SW480 (cell line): ENCODE measurements around the gene CDH23.

ENCODE experiments used
- DNase-seq: peaks from one replicate; pipeline ENCODE4 v3.0.0-alpha.2; 2016; ENCODE audit warnings: low spot score

CDH23 gene

DNA sequence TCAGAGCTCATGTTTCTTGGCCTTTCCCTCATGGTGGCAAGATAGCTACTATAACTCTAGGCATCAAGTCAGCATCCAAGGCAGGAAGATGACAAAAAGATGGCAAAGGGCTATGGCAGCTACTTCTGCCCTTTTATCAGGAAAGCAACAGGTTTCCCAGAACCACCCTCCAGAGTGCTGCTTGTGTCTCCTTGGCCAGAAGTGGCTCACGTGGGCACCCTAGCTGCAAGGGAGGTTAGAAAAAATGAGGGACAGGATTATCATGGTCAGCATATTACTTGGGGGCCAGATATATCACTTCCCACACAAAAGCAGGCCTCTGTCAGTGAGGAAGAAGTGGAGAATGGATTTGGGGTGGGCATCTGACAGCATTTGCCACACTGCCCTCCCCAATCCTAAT is 347.1 kb downstream of the CDH23 start:
- DNase-seq: no peak

DNA sequence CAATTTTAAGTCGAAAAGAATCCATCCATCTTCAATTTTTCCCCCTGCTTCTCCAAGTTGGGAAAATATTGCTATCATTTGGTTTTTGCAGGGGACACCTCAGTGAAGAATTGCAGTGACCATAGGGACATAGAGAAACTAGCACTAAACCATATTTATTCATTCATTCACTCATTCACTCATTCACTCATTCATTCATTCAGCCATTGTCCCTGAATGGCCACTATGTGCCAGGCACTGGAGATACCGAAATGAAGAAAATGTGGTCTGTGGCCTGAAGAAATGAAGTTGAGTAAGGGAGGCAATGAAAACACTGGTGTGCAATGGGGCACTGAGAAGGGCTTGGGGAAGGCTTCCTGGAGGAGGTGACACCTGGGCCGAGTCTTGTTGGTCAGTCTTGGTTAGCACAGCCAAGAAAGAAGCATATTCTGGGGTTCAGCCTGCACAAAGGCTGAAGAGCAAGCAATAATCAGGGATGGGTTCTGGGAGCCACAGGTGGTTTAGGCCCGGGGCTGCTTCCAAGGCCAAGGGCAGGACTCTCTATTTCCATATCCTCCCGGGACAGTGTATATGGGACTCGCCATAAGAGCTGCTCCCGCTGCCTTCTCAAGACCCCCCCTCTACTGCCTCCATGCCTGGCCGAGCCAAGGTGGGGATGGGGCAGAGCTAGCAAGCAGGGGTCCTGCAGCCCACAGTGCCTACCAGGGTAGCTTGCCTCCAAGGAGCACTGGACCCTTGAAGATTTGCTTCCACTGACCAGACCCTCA is 348.4 kb downstream of the CDH23 start:
- DNase-seq: no peak

DNA sequence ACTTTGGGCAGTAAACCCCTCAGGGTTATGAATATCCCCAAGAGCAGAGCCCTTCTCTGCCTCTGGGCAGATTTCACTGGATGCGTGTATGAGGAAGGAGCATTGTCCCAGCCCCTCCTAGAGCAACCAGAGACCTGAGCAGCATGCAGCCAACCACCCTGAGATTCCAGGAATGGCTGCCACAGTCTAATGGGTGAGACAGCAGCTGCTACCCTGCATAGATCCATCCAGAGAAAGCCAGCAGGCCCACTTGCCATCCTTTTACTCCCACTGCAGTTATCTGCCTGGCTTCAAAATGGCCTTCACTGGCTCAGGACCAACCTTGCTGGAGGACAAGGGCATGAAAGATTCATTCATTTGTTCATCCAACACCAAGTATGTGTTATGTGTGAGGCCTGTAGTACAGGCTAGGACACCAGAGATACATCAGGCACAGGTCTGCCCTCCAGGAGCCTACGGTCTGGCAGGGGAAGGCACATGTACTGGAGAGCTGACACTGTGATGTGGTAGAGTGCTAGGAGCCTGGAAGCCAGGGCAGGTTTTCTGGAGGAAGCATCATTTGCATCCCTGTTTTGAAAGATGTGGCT is 349.0 kb downstream of the CDH23 start:
- DNase-seq: no peak

DNA sequence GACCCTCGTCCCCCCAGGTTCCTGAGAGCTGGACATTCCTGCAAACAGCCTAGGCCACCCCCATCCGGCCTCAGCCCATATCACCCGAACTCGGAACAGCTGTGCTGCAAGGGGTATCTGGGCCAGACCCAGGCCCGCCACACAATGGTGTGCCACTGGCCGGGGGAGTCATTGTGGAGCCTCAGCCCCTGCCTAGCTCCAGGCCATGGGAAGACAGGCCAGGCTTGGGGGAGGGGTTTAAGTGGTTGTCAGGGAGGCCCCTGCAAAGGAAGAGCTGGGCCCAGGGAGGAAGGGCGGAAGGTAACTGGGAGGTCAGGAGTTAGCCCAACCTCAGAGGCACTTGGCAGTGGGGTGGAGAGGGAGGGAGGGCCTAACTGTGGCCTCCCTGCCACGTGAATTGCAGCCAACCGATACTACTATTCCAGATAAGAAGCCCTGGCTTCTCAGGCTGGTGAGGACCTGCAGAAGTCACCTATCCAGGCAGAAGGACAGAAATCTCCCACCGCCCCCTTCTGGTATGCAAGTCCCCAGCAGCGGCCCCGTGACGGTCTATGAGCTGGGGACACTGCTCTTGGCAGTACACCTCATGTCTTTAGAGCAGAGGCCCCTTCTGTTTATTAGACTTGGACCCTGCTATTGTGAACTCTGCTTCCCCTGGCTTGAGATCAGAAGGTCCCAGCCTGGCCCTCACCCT is 349.8 kb downstream of the CDH23 start:
- DNase-seq: no peak

DNA sequence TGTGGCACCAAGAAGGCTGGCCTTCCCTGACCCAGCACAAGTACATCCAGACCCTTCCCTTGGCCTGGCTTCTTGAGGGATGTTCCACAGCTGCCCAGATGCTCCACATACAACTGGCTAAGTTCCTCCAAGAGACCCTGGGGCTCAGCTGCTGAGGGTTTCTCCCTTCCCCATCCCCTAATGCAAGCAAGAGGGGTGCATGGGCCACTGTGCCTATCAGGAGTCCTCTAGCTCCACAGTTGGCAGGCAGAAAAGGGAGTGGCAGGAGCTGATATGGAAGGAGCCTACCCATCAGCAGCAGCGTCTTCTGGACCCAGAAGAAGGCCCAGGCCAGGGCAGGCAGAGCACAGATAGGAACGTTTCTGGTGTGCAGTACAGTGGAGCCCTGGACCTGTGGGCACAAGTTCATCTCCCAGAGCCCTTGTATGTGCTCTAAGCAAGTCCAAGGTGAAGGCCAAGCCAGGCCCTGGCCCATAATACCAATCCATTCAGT is 350.4 kb downstream of the CDH23 start:
- no peak for DNase-seq

DNA sequence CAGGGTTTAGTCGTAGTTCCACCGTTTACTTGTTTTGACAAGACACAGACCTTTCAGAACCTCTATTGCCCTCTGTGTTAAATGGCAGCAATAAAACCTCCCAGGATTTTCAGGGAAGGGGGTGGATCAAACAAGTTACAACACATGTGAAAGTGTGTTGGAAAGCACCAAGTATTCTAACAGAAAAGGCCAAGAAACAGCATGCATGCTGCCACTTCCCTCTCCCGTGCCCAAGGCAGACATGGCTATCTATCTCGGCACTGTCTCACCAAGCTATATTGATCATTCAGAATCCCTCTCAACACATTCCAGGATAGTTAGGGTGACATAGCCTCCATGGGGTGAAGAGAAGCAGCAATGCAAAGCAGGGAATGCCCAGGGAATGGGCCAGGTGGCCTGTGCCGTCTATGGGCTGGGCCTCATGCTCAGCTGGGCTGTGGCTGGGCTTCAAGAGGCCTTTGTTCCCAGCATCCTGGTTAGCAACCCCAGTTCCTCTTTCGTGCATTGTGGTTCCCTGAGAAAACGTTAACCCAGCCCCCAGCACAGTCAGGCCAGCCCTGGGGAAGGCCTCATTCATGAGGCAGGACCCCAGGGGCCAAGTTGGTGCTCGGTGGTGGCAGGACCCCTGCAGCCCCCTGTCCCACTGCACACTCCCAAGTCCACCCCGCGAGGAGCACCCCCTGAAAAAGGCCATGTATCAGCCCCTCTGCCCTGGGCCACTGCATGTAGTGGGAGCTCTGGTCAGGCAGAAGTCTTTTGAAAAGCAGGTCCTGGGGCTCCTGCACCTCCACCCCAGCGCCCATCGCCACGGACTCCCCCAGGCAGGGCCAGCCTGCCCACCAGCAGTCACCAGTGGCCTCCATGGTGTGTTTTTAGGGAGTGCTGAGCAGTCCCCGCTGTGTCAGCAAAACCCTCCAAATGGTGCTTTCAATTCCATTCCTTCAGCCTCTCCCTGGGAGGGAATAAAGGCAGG is 351.1 kb downstream of the CDH23 start:
- no peak for DNase-seq

DNA sequence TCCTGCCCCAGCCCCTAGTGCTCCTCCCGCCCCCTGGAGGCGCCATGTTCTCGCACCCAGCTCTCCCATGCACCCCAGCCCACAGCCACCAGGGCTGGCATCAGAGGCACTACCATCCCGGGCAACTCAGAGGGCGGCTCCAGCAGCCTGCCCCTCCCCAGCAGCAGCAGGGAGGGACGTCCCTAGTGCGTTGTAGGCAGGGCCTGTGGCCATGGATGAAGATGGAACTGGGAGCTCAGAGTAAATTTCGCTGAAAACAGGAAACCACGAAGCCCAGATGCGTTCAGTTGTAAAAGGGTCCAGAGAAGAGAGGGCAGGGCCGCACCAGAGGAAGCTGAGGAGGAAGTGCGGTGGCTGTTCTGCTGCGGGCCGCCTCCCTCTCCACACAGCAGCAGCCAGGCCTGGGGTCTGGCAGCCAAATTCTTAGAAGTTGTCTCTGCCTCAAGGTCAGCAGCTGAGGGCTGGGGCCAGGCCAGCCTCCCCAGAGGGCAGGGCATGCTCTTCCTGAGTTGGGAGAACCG is 352.0 kb downstream of the CDH23 start:
- no peak for DNase-seq

DNA sequence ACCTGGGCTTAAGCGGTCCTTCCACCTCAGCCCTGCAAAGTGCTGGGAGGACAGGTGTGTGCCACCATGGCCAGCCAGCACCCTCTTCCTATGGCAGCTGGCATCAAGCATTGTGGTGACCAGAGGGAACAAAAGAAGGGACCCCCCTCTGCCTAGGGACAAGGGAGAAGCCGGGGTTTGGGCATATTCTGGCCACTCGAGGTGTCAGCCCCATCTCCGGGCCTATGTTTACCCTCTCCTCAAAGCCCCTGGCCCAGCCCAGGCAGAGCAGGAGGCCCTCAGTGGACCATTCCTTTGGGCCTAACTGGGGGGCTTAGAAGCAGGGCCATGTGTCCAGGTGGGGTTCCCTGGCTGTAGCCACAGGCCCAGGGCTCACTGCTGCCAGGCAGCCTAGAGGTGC is 352.7 kb downstream of the CDH23 start:
- no peak for DNase-seq

DNA sequence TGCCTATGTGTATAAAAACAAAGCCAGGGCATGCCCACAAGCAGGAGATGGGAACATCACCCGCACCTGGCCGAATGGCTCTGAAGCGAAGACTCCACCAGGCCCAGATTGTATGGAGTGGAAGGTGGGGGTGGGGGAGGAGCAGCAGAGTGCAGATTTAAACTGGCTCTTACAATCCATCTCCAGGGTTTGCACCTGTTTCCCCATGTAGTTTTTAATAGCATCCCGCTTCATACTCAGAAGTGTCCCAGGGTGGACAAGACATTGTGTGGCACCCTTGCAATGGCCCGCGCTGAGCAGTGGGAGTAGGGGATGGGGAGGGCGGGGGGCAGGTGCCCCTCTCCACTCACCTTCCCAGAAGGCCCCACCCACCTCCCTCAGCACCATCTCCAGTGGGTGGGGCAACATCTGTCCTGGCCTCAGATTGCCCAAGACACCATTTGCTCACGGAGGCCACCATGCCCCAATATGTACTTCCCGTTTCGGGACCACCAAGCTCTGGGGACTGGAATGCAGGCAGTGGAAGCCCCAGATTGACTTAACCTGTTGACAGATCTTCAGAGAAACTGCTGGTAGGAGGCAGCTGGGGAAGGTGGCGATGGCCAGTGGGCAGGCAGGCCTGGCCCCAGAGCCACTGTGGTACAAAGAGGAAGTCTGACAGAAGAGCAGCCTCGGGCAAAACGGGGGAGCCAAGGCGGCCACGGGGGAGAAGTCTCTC is 353.6 kb downstream of the CDH23 start:
- DNase-seq: no peak

DNA sequence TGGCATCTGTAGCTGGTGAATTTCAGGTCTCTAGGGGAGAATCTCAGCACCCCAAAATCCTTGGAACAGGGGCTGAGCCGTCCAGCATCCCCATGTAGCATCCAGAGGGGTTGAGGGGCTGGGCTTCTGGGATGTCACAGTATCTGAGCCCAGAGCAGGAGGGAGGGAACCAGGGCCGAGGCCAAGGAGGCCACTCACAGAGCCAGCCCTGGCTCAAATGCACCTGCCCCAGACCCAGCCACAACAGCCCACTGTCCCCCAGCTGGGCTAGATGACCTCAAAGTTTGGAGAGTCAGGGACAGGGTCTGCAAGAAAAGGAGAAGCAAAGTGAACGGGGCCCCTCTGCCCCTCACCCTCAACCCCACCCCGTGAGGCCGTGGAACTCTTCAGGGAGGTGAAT is 354.3 kb downstream of the CDH23 start:
- no peak for DNase-seq

DNA sequence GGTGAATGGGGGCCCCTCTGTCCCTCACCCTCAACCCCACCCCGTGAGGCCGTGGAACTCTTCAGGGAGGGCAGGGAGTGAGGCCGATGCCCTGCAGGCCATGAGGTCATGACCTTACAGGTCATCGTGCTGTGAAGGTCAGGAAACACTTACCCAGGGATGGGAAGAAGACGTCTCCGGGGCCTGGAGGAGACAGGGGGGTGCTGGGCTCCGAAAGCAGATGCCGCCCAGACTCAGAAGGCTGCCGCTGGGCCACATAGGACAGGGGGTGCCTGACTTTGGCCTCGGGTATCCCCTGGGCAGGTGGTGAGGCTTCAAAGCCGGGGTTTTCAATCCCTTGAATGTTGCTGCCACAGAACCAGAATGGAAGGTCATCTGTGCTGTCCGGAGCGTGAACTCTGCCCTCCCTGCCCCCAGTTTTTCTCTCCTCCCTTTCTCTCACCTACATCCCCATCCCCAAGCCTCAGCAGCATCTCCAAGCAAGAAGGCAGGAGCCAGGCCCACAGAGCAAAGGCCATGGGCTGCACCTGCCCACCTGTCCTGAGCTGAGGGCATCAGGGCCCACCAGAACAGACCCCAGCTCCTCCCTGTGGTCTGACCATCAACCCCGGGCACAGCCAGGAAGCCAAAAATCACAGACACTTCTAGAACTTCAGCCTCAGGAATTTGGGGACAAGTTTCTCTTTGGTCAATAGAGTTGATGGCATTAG is 354.9 kb downstream of the CDH23 start:
- no peak for DNase-seq

DNA sequence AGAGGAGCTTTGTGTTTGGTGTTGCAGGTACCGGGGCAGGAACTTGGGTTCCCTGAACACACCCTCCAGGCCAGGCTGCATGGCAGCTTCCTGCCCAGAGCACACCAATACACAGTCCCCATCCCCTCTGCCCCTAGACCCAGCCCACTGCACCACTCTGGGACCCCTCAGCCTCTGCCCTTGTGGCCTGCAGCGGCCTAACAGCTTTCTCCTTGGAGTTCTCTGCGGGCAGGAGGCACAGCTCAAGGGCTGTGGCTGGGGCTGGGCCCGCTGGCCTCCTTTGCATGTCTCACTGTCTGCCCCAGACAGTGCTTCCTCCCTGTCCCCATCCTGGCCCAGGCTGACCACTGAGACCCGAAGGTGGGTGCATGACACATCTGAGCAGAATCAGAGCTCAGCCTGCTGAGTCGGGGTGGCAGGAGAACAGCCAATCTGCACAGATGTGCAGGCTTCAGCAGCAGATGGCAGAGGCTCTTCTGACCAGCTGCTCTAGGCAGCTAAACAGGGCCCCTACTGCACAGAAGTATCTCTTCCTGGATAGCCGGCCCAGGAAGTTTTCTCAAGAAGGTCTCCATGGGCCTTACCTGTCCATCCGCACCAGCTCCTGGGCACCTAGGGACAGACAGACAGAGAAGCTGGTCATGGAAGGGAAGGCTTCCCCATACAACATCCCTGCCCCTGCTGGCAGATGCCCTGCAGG is 355.8 kb downstream of the CDH23 start:
- no peak for DNase-seq

DNA sequence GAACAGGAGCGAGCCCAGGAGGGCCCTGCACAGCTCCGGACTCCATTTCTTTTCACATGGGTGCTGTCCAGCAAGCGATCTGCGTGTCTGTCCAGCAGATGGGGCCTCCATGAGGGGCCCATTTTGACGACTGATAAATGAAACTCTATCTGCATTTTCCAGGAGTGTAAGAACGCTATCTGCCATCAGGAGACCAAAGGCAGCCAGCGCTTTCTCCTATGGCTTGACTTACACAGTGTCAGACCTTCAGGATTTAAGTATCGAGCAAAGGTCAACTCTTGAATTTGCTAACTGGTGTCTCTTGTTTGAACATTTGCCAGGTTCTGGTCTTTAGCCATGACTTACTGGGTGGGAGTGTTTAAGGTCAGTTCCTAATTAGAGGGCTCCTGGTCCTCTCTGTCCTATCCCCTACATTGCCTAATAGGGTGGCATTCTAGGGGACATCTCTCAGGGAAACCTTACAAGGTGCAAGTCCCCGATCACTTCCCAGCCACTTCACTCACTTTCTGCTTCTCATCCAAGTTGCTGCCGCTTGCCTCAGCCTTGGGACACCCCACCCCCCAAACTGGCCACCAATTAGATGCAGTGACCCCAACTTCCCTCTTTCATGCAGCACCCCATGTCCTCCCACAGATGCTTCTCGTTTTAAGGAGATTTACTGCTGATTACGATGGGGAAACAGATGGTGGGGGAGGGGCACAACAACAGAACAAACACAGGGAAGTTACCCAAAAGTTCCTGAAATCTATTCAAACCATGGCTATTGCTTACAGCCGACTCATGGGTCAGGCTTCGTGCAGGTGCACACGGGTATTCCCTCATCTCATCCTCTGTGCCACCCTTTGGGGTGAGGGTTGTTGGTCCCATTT is 356.6 kb downstream of the CDH23 start:
- DNase-seq: no peak

DNA sequence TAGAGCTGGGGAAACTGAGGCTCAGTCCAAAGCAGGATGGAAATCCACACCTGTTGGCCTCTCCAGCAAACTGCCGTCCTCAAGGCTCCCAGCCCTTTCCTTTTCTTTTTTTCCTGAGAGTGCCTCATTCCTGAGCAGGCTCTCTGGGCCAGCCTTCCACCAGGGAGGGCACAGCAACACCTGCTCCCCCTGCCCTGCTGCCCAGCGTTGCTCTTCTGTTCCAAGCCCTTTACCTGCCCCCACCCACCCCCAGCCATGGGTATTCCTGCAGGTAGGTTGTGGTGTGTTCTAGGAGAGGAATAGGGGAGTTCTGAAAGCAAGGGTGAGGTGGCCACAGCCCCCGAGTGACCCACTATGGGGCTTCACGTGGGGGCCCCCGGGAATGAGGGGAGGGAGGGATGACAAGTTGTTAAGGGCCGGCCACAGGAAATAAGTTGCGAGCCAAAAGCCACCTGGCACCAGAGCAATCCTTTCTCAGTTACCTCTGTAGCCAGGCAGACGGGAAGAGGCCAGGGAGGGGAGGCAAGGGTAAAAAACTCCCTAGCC is 357.3 kb downstream of the CDH23 start:
- DNase-seq: no peak

DNA sequence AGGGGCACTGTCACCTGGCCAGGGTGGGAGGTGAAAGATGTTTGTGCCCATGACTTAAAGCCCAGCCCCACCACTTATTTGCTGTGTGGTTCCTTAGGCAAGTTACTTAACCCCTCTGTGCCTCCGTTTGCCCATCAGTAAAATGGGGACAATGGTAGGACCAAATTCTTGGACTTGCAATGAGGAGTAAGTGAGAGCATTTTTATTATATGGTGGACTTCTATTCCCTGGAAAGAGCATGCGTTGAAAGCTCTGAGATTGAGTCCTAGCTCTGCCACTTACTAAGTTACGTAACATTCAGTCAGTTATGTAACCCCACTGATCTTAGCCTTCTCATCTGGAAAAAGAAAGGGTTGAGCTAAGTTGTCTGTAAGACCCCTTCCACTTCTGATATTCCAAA is 357.8 kb downstream of the CDH23 start:
- no peak for DNase-seq

DNA sequence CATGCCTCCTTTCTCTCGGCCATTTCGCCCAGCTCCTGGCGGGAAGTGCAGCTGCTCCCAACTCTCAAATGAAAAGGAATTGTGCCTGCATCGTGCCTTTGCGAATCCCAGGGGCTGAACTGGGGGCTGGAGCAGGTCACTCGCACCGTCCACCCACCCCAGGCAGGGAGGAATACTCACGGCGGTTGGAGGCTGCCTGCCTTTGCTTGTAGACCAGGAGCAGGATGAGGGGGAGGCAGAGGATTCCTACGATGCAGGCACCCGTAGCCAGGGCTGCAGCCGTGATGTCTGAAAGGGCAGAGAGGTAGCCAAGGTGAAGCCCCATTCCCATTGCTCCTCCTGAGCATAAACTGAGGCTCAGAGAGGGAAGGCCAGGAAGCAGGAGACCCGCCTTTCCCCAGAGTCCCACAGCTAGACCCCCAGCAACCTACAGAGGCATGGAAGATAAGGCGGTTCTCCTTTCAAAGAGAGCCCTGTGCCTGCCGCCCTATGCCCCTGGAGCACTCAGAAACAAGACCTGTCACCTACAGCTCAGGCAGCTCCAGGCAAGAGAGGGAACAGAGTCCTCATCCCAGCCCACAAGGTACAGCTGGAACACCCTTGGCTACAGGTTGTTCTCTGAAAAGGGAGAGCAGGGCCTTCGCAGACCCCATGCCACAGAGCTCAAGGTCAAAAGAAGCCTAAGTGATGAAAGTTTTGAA is 358.6 kb downstream of the CDH23 start:
- DNase-seq: no peak

DNA sequence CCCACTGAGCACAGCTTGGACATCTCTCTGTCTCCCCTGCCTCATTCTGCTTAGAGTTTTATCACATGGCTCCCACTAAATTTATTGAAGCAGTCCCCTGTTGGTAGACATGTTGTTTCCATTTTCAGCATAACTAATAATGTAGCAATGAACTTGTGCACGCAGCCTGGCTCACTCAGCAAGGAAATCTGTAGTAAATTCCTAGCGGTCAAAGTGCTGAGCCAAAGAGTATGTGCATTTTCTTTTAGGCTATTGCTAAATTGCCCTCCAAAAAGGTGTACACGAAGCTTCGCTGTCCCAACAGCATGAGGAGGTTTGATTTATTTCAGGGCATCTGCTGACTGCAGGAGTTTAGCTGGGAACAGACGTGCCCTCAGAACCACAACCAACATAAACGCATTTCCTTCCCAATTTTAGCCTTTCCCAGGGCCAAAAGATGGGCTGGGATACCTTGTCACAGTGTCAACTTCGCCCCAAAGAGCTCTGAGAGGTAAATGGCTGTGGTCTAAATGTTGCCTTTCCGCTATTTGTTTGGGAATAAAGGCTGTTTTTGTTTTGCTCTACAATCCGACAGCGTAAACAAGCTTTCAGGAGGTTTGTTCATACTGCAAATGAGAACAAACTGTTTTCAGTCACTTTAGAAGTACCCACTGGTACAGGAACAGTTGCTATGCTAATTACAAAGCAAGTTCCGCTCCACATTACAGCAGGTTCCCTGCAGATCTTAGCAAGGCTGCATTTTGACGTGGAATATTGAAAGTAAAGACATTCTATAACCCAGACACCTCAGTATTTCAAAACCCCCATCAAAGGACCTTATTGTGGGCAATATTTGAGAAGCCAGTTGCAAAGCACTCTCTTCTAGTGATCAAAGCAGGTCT is 359.8 kb downstream of the CDH23 start:
- no peak for DNase-seq
